ENCODE data around the gene NKAIN4. TPM values are rescaled to one million over a fixed set of nuclear protein-coding genes. Genes with fewer than 3 reads are reported as not detected.

NKAIN4 gene
- total and polyA plus RNA-seq, 2 experiments from 2014 or later = 12.6 to 13.2 TPM

DNA sequence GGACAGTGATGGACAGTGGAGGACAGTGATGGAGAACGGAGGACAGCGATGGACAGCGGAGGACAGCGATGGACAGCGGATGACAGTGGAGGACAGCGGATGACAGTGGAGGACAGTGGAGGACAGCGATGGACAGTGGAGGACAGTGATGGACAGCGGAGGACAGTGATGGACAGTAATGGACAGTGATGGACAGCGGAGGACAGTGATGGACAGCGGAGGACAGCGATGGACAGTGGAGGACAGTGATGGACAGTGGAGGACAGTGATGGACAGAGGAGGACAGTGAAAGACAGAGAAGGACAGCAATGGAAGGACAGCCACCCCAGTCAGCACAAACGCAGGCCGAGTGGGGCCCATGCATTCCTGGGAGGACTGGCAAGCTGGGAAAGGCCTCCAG, 3.4 kb upstream of the NKAIN4 start (continued):
- TF ChIP-seq, protein P1, sequence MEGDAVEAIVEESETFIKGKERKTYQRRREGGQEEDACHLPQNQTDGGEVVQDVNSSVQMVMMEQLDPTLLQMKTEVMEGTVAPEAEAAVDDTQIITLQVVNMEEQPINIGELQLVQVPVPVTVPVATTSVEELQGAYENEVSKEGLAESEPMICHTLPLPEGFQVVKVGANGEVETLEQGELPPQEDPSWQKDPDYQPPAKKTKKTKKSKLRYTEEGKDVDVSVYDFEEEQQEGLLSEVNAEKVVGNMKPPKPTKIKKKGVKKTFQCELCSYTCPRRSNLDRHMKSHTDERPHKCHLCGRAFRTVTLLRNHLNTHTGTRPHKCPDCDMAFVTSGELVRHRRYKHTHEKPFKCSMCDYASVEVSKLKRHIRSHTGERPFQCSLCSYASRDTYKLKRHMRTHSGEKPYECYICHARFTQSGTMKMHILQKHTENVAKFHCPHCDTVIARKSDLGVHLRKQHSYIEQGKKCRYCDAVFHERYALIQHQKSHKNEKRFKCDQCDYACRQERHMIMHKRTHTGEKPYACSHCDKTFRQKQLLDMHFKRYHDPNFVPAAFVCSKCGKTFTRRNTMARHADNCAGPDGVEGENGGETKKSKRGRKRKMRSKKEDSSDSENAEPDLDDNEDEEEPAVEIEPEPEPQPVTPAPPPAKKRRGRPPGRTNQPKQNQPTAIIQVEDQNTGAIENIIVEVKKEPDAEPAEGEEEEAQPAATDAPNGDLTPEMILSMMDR (conservative IDR thresholded peaks at IDR 0.05; ENCODE audit: low read depth in 2 of 2) = no peak
- TF ChIP-seq, protein P2, sequence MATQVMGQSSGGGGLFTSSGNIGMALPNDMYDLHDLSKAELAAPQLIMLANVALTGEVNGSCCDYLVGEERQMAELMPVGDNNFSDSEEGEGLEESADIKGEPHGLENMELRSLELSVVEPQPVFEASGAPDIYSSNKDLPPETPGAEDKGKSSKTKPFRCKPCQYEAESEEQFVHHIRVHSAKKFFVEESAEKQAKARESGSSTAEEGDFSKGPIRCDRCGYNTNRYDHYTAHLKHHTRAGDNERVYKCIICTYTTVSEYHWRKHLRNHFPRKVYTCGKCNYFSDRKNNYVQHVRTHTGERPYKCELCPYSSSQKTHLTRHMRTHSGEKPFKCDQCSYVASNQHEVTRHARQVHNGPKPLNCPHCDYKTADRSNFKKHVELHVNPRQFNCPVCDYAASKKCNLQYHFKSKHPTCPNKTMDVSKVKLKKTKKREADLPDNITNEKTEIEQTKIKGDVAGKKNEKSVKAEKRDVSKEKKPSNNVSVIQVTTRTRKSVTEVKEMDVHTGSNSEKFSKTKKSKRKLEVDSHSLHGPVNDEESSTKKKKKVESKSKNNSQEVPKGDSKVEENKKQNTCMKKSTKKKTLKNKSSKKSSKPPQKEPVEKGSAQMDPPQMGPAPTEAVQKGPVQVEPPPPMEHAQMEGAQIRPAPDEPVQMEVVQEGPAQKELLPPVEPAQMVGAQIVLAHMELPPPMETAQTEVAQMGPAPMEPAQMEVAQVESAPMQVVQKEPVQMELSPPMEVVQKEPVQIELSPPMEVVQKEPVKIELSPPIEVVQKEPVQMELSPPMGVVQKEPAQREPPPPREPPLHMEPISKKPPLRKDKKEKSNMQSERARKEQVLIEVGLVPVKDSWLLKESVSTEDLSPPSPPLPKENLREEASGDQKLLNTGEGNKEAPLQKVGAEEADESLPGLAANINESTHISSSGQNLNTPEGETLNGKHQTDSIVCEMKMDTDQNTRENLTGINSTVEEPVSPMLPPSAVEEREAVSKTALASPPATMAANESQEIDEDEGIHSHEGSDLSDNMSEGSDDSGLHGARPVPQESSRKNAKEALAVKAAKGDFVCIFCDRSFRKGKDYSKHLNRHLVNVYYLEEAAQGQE (IDR thresholded peaks at IDR 0.05; ENCODE audit: unreplicated experiment) = no peak
- TF ChIP-seq JUNB (IDR thresholded peaks at IDR 0.05; ENCODE audit: unreplicated experiment) = no peak
- no peak for TF ChIP-seq STAT1 (IDR thresholded peaks at IDR 0.05; ENCODE audit: unreplicated experiment)
- no peak for TF ChIP-seq NANOG (IDR thresholded peaks at IDR 0.05; ENCODE audit: borderline replicate concordance)
- no peak for TF ChIP-seq EZH2phosphoT487 (IDR thresholded peaks at IDR 0.05; ENCODE audit: unreplicated experiment)
- no peak for TF ChIP-seq ZNF114 (CRISPR knock-in tag; IDR thresholded peaks at IDR 0.05)
- no peak for TF ChIP-seq EZH2 (IDR thresholded peaks at IDR 0.05; ENCODE audit: low read depth, unreplicated experiment)
- TF ChIP-seq, protein P3, sequence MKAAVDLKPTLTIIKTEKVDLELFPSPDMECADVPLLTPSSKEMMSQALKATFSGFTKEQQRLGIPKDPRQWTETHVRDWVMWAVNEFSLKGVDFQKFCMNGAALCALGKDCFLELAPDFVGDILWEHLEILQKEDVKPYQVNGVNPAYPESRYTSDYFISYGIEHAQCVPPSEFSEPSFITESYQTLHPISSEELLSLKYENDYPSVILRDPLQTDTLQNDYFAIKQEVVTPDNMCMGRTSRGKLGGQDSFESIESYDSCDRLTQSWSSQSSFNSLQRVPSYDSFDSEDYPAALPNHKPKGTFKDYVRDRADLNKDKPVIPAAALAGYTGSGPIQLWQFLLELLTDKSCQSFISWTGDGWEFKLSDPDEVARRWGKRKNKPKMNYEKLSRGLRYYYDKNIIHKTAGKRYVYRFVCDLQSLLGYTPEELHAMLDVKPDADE (IDR thresholded peaks at IDR 0.05) = no peak
- no peak for TF ChIP-seq ZNF331 (CRISPR knock-in tag; IDR thresholded peaks at IDR 0.05; ENCODE audit: low read depth)

DNA sequence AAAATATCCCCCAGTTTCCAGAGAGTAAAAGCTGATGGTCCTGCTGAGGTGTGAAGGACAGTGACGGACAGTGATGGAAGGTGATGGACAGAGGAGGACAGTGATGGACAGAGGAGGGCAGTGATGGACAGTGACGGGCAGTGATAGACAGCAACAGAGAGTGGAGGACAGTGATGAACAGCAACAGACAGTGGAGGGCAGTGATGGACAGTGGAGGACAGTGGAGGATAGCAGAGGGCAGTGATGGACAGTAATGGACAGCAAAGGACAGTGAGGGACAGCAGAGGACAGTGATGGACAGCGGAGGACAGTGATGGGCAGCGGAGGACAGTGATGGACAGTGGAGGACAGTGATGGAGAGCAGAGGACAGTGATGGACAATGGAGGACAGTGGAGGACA, 2.7 kb upstream of the NKAIN4 start:
- Histone ChIP-seq H3K27ac (ENCODE audit: low read depth) (no peak overlapping the region), H3K9me2 (ENCODE audit: insufficient read depth) (no peaks in the 10 kb centered on the region), H3K36me3 (ENCODE audit: insufficient read depth) (no peaks in the 10 kb centered on the region), H3K4me3 (no peak overlapping the region), H3F3A (replicated peaks; ENCODE audit: low read depth) (no peaks in the 10 kb centered on the region), H3K27me3 (ENCODE audit: insufficient read depth) (peaks cover 36% of the 10 kb centered on the region), H3K4me2 (no peak overlapping the region), H3K79me2 (replicated peaks; ENCODE audit: insufficient read depth) (no peaks in the 10 kb centered on the region), H3K4me1 (ENCODE audit: insufficient read depth) (no peaks in the 10 kb centered on the region; the same call in 1 of the 2 replicates), H4K20me1 (replicated peaks; ENCODE audit: insufficient read depth) (no peaks in the 10 kb centered on the region), H2AFZ (no peak overlapping the region)
- Mint-ChIP-seq H3K27ac (no peak overlapping the region), H3K4me3 (no peak overlapping the region; the same call in 2 of the 3 replicates), H3K27me3 (ENCODE audit: insufficient read depth, low read depth, poor library complexity) (peaks cover 50% of the 10 kb centered on the region), H3K36me3 (ENCODE audit: low read depth) (no peaks in the 10 kb centered on the region; the same call in 2 of the 3 replicates), H3K9me3 (no peaks in the 10 kb centered on the region), H3K4me1 (peaks cover 23% of the 10 kb centered on the region)
- DNase-seq (ENCODE audit: low spot score) = no peak
- no peak for ATAC-seq
- TF ChIP-seq JUNB (IDR thresholded peaks at IDR 0.05; ENCODE audit: unreplicated experiment) (no peak), CREB1 (CRISPR knock-in tag; IDR thresholded peaks at IDR 0.05; ENCODE audit: low read depth) (no peak), POLR2AphosphoS5 (IDR thresholded peaks at IDR 0.05; ENCODE audit: low read depth) (no peak), NANOG (IDR thresholded peaks at IDR 0.05; ENCODE audit: borderline replicate concordance) (no peak), EZH2phosphoT487 (IDR thresholded peaks at IDR 0.05; ENCODE audit: unreplicated experiment) (no peak), STAT1 (IDR thresholded peaks at IDR 0.05; ENCODE audit: unreplicated experiment) (no peak)
- TF ChIP-seq, protein P4, sequence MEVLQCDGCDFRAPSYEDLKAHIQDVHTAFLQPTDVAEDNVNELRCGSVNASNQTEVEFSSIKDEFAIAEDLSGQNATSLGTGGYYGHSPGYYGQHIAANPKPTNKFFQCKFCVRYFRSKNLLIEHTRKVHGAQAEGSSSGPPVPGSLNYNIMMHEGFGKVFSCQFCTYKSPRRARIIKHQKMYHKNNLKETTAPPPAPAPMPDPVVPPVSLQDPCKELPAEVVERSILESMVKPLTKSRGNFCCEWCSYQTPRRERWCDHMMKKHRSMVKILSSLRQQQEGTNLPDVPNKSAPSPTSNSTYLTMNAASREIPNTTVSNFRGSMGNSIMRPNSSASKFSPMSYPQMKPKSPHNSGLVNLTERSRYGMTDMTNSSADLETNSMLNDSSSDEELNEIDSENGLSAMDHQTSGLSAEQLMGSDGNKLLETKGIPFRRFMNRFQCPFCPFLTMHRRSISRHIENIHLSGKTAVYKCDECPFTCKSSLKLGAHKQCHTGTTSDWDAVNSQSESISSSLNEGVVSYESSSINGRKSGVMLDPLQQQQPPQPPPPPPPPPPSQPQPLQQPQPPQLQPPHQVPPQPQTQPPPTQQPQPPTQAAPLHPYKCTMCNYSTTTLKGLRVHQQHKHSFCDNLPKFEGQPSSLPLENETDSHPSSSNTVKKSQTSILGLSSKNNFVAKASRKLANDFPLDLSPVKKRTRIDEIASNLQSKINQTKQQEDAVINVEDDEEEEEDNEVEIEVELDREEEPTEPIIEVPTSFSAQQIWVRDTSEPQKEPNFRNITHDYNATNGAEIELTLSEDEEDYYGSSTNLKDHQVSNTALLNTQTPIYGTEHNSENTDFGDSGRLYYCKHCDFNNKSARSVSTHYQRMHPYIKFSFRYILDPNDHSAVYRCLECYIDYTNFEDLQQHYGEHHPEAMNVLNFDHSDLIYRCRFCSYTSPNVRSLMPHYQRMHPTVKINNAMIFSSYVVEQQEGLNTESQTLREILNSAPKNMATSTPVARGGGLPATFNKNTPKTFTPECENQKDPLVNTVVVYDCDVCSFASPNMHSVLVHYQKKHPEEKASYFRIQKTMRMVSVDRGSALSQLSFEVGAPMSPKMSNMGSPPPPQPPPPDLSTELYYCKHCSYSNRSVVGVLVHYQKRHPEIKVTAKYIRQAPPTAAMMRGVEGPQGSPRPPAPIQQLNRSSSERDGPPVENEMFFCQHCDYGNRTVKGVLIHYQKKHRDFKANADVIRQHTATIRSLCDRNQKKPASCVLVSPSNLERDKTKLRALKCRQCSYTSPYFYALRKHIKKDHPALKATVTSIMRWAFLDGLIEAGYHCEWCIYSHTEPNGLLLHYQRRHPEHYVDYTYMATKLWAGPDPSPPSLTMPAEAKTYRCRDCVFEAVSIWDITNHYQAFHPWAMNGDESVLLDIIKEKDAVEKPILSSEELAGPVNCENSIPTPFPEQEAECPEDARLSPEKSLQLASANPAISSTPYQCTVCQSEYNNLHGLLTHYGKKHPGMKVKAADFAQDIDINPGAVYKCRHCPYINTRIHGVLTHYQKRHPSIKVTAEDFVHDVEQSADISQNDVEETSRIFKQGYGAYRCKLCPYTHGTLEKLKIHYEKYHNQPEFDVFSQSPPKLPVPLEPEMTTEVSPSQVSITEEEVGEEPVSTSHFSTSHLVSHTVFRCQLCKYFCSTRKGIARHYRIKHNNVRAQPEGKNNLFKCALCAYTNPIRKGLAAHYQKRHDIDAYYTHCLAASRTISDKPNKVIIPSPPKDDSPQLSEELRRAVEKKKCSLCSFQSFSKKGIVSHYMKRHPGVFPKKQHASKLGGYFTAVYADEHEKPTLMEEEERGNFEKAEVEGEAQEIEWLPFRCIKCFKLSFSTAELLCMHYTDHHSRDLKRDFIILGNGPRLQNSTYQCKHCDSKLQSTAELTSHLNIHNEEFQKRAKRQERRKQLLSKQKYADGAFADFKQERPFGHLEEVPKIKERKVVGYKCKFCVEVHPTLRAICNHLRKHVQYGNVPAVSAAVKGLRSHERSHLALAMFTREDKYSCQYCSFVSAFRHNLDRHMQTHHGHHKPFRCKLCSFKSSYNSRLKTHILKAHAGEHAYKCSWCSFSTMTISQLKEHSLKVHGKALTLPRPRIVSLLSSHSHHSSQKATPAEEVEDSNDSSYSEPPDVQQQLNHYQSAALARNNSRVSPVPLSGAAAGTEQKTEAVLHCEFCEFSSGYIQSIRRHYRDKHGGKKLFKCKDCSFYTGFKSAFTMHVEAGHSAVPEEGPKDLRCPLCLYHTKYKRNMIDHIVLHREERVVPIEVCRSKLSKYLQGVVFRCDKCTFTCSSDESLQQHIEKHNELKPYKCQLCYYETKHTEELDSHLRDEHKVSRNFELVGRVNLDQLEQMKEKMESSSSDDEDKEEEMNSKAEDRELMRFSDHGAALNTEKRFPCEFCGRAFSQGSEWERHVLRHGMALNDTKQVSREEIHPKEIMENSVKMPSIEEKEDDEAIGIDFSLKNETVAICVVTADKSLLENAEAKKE (CRISPR knock-in tag; IDR thresholded peaks at IDR 0.05) = no peak
